Neural cell (in vitro differentiated cells): Measurements from ENCODE around the gene LRP1. TPM values are rescaled to one million over a fixed set of nuclear protein-coding genes. Genes with fewer than 3 reads are reported as not detected.

Source experiments
- H2AFZ ChIP-seq: fragments of 200-600, 300-800 bp; sonication (generic), shearing (Covaris generic); 2 replicates; pipeline ENCODE4 v1.6.0; 2014; ENCODE audit warnings: low read depth, mild to moderate bottlenecking, antibody characterized with exemption, low read length, moderate library complexity
- H3F3A ChIP-seq: fragments of 200-600 bp; shearing (Covaris generic); 2 replicates; pipeline ENCODE4 v1.6.1; 2016; ENCODE audit warnings: mild to moderate bottlenecking, moderate library complexity, mixed read lengths, antibody characterized with exemption, low read length; ENCODE audit not compliant: insufficient read depth, poor library complexity, severe bottlenecking
- H3K27ac ChIP-seq: fragments of 200-600, 300-800 bp; sonication (generic), shearing (Covaris generic); 2 replicates; pipeline ENCODE4 v1.5.1; 2014; ENCODE audit warnings: mild to moderate bottlenecking, low read length, moderate library complexity
- H3K27me3 ChIP-seq: fragments of 300-800, 200-600 bp; sonication (generic), shearing (Covaris generic); 2 replicates; pipeline ENCODE4 v1.6.0; 2014; ENCODE audit warnings: mild to moderate bottlenecking, low read depth, low read length, moderate library complexity; ENCODE audit not compliant: insufficient read depth
- H3K36me3 ChIP-seq: fragments of 300-800, 200-600 bp; sonication (generic), shearing (Covaris generic); 2 replicates; pipeline ENCODE4 v1.5.1; 2014; ENCODE audit warnings: mild to moderate bottlenecking, antibody characterized with exemption, low read length, moderate library complexity; ENCODE audit not compliant: insufficient read depth
- H3K4me2 ChIP-seq: fragments of 300-800, 200-600 bp; sonication (generic), shearing (Covaris generic); 2 replicates; pipeline ENCODE4 v1.6.0; 2014; ENCODE audit warnings: mild to moderate bottlenecking, low read length
- H3K4me3 ChIP-seq: fragments of 300-800, 200-600 bp; sonication (generic), shearing (Covaris generic); 2 replicates; pipeline ENCODE4 v1.5.1; 2014; ENCODE audit warnings: mild to moderate bottlenecking, low read length, moderate library complexity
- H3K79me2 ChIP-seq: fragments of 200-600 bp; shearing (Covaris generic); replicated peaks from 2 replicates; pipeline ENCODE4 v1.6.0; 2014; ENCODE audit warnings: mild to moderate bottlenecking, low read length, moderate library complexity; ENCODE audit not compliant: insufficient read depth
- H3K9ac ChIP-seq: fragments of 300-800, 200-600 bp; sonication (generic), shearing (Covaris generic); 2 replicates; pipeline ENCODE4 v1.6.1; 2016; ENCODE audit warnings: mild to moderate bottlenecking, low read length, mixed read lengths
- H3K9me2 ChIP-seq: fragments of 200-600 bp; shearing (Covaris generic); 2 replicates; pipeline ENCODE4 v1.6.1; 2016; ENCODE audit warnings: mild to moderate bottlenecking, low read length, mixed read lengths; ENCODE audit not compliant: insufficient read depth
- H3K9me3 ChIP-seq: fragments of 200-600, 300-800 bp; sonication (generic), shearing (Covaris generic); 2 replicates; pipeline ENCODE4 v1.6.1; 2016; ENCODE audit warnings: mild to moderate bottlenecking, mixed run types, low read length, moderate library complexity, mixed read lengths
- H4K20me1 ChIP-seq: fragments of 200-600 bp; shearing (Covaris generic); 2 replicates; pipeline ENCODE4 v1.6.1; 2016; ENCODE audit warnings: mild to moderate bottlenecking, mixed run types; ENCODE audit not compliant: insufficient read depth
- CTCF ChIP-seq: fragments of 450-650 bp; IDR thresholded peaks from 2 replicates; pipeline ENCODE4 v1.5.1; 2014; ENCODE audit warnings: antibody characterized with exemption, mild to moderate bottlenecking, moderate library complexity; ENCODE audit not compliant: poor library complexity, severe bottlenecking
- EP300 ChIP-seq: fragments of 450-650 bp; conservative IDR thresholded peaks from 2 replicates; pipeline ENCODE4 v1.6.1; 2014; ENCODE audit warnings: antibody characterized with exemption, mild to moderate bottlenecking, moderate library complexity; ENCODE audit not compliant: poor library complexity, severe bottlenecking
- EZH2 ChIP-seq: fragments of 200-600, 300-800 bp; shearing (Covaris generic), sonication (generic); IDR thresholded peaks from 2 replicates; pipeline ENCODE4 v1.6.1; 2014; ENCODE audit warnings: antibody characterized with exemption, low read length, borderline replicate concordance, mild to moderate bottlenecking; ENCODE audit not compliant: insufficient read depth, poor library complexity, severe bottlenecking
- POLR2AphosphoS5 ChIP-seq: IDR thresholded peaks from 2 replicates; pipeline ENCODE4 v1.6.1; 2012
- RAD21 ChIP-seq: fragments of 450-650 bp; conservative IDR thresholded peaks from 2 replicates; pipeline ENCODE4 v1.6.1; 2014; ENCODE audit warnings: antibody characterized with exemption, mild to moderate bottlenecking, moderate library complexity
- REST ChIP-seq: IDR thresholded peaks from 2 replicates; pipeline ENCODE4 v1.6.1; 2012; ENCODE audit warnings: borderline replicate concordance
- SMC3 ChIP-seq: fragments of 450-650 bp; conservative IDR thresholded peaks from 2 replicates; pipeline ENCODE4 v1.6.1; 2014; ENCODE audit warnings: antibody characterized with exemption, mild to moderate bottlenecking, moderate library complexity; ENCODE audit not compliant: poor library complexity
- TAF1 ChIP-seq: IDR thresholded peaks from 2 replicates; pipeline ENCODE4 v1.6.1; 2012; ENCODE audit warnings: low read depth
- polyA plus RNA-seq: library from polyadenylated mRNA; depleted of rRNA; stranded (reverse); fragments of >200 nt; gene quantifications from 2 replicates; pipeline ENCODE4 v1.2.3, GENCODE V29; 2014

Gene LRP1
- polyA plus RNA-seq, 1 donor from 2014 or later, result 18.2 TPM

GRCh38 chr12:57171668-57172067 lies 43.4 kb downstream of the LRP1 start:
- H3K27ac ChIP-seq, result no peak overlapping the region

GRCh38 chr12:57173089-57173488 lies 44.8 kb downstream of the LRP1 start:
- H3K9me2 ChIP-seq, result no peaks in the 10 kb centered on the region
- no peaks in the 10 kb centered on the region for H3F3A ChIP-seq
- no peak overlapping the region for H3K4me3 ChIP-seq
- peaks cover 11% of the 10 kb centered on the region for H3K36me3 ChIP-seq
- H3K27me3 ChIP-seq, result no peaks in the 10 kb centered on the region
- H3K79me2 ChIP-seq, result no peaks in the 10 kb centered on the region
- no peak overlapping the region for H3K9ac ChIP-seq
- H2AFZ ChIP-seq, result no peak overlapping the region
- TF ChIP-seq EP300 (no peak), POLR2AphosphoS5 (no peak), REST (no peak), RAD21 (no peak), SMC3 (no peak), TAF1 (no peak), EZH2 (no peak), CTCF (no peak)
- H4K20me1 ChIP-seq, result no peaks in the 10 kb centered on the region
- no peaks in the 10 kb centered on the region for H3K9me3 ChIP-seq
- no peak overlapping the region for H3K27ac ChIP-seq
- no peak overlapping the region for H3K4me2 ChIP-seq

More at GRCh38 chr12:57171668-57172067, 43.4 kb downstream of the LRP1 start:
- Histone ChIP-seq H3K4me2 (no peak overlapping the region), H3K9me3 (no peaks in the 10 kb centered on the region), H3K9ac (no peak overlapping the region), H3K4me3 (no peak overlapping the region), H3K79me2 (no peaks in the 10 kb centered on the region), H3K9me2 (no peaks in the 10 kb centered on the region), H3K27me3 (no peaks in the 10 kb centered on the region), H4K20me1 (no peaks in the 10 kb centered on the region), H2AFZ (no peak overlapping the region), H3K36me3 (peaks cover 11% of the 10 kb centered on the region), H3F3A (no peaks in the 10 kb centered on the region)
- TF ChIP-seq CTCF (no peak), EZH2 (no peak)
